T-helper 9 cell (primary cell): ENCODE measurements around the gene PEX11G.

ENCODE experiments used
- DNase-seq: peaks from one replicate; pipeline ENCODE4 v3.0.0-alpha.2; 2020
- total RNA-seq, 2 donors: gene quantifications; one replicate each; lab custom pipeline; 2026; lab: John Stamatoyannopoulos, UW

Gene PEX11G
- 0.28 to 0.97 reads per million in 2 donors for total RNA-seq

GRCh38 chr19:7488736-7489353, at the start of gene PEX11G:
Gene PEX11G, minus strand, starts transcription at chr19:7489035. Its CDS starts 25 bp downstream, at chr19:7489010.
- peak; percentile 88 for DNase-seq

GRCh38 chr19:7535998-7536695, 47.3 kb upstream of the PEX11G start:
- no peak for DNase-seq

DNA sequence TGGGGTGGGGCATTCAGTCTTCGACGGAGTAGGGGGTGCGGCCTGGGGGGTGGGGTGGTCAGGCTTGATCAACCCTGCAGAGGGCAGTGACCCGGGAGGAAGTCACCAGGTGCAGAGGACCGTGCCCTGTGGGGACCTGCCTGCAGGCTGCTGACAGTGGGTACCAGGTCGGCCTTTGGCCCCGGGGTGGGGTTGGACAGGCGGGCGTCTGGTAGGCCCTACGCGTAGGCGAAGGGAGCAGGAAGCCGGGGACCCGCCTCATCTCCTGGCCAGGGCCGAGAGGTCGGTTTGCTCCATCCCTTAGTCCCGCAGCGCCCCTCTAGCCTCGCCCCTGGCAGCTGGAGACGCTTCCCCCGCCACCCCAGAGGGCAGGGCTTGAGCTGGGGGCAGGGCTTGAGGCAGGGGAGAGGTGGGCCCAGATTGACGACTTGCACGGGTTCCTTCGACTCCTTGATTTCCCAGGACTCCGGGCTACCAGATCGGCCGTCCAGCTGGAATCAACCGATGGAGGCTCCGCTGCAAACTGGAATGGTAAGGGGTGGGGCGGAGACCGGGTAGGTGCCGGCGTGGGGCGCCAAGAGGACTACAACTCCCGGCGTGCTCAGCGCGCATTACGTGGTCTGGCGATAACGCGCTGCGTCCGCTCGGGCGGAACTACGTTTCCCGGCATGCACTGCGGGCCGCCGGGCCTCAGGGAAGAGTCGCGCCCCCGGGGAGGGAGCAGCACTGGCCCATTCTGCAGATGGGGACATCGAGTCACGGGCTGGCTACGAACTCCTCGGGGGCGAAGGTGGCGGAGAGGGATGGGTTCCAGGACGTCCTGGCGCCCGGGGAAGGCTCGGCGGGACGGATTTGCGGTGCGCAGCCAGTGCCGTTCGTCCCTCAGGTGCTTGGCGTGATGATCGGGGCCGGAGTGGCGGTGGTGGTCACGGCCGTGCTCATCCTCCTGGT, 46.5 kb upstream of the PEX11G start, which contains the start of gene PNPLA6:
TSS of gene PNPLA6 (plus strand) at position 671 of the 951 bp plus-strand sequence. CDS start at position 743, 72 bp downstream.
- DNase-seq, result peak; percentile 93

- DNase-seq, result peak; percentile 25
These were observed 45.8 kb upstream of the PEX11G start for GRCh38 chr19:7534531-7535046.

GRCh38 chr19:7533925-7534480, 45.2 kb upstream of the PEX11G start:
- peak; percentile 83 for DNase-seq

GRCh38 chr19:7533281-7533885, 44.5 kb upstream of the PEX11G start:
- DNase-seq, result no peak

DNA sequence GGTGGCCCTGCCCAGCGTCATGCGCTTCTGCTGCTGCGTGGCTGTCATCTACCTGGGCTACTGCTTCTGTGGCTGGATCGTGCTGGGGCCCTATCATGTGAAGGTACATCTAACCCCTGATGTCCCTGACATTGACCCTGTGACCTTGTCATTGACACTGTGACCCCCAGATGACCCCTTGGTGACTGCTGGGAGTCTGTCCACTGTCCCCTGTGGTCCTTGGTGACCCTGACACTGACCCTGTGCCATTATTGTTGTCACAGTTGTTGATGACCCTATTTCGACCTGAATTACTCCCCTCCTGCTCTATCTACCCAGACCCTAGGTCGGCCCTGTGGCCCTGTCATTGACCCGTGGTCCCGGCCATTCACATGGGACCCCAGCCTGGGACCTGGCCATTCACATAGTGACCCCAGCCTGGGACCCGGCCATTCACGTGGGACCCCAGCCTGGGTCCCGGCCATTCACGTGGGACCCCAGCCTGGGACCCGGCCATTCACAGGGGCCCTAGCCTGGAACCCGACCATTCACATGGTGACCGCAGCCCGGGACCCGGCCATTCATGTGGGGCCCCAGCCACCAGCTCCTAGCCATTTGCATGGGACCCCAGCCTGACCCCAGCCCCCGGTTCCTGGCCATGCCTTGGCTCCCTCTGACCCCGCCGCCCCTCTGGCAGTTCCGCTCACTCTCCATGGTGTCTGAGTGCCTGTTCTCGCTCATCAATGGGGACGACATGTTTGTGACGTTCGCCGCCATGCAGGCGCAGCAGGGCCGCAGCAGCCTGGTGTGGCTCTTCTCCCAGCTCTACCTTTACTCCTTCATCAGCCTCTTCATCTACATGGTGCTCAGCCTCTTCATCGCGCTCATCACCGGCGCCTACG, 41.0 kb upstream of the PEX11G start:
- DNase-seq, result no peak

- DNase-seq, result no peak
These were observed 40.4 kb upstream of the PEX11G start for GRCh38 chr19:7529246-7529600.

DNA sequence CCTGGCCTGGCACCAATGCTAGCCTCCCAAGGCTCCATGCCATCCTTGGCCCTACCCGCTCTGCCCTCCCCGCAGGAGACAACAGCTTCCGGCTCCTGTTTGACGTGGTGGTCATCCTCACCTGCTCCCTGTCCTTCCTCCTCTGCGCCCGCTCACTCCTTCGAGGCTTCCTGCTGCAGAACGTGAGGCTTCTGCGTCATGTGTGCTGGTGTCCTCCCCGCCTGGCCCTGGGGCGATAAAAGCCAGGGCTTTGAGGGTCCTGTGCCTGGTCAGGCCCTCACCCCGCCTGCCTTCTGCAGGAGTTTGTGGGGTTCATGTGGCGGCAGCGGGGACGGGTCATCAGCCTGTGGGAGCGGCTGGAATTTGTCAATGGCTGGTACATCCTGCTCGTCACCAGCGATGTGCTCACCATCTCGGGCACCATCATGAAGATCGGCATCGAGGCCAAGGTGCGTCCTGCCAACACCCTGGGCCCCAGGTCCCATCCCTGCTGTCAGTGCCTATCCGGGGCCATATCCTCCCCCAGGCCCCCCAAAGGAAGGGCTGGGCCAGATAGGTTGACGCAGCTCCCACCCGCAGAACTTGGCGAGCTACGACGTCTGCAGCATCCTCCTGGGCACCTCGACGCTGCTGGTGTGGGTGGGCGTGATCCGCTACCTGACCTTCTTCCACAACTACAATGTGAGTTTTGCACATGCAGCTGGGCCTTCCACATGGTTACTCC, 39.8 kb upstream of the PEX11G start:
- no peak for DNase-seq

DNA sequence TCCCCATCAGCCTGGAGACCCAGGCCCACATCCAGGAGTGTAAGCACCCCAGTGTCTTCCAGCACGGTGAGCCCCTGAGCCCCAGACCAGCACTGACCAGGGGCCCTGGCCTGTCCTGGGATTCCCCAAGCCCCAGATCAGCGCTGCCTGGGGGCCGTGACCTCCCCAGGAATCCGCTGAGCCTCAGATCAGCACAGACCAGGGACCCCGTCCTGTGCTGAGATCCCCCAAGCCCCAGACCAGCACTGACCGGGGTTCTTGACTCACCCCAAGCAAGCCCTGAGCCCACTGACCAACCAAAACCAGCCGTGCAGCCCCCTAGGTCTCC, 39.3 kb upstream of the PEX11G start:
- no peak for DNase-seq

DNA sequence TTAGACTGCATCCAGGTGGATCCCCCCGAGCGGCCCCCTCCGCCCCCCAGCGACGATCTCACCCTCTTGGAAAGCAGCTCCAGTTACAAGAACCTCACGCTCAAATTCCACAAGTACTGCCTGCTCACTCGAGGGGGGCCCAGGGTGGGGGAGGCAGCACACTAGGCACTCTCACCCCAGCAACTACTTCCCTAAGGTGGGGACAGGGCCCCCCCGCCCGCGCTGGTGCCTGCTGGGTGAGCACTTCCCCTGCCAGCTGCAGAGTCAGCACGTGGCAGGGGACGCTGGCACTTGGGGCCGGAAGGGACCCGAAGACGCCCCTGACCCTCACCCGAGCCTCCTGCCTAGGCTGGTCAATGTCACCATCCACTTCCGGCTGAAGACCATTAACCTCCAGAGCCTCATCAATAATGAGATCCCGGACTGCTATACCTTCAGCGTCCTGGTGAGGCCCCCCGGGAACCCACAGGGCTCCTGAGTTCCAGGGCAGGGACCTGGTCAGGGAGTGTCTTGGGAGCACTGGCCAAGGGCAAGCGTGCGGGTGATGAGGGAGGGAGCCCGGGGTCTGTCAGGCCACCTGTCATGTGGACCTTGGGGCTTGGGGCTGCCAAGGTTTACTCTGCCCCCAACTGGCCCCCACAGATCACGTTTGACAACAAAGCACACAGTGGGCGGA, 38.8 kb upstream of the PEX11G start:
- DNase-seq, result no peak

DNA sequence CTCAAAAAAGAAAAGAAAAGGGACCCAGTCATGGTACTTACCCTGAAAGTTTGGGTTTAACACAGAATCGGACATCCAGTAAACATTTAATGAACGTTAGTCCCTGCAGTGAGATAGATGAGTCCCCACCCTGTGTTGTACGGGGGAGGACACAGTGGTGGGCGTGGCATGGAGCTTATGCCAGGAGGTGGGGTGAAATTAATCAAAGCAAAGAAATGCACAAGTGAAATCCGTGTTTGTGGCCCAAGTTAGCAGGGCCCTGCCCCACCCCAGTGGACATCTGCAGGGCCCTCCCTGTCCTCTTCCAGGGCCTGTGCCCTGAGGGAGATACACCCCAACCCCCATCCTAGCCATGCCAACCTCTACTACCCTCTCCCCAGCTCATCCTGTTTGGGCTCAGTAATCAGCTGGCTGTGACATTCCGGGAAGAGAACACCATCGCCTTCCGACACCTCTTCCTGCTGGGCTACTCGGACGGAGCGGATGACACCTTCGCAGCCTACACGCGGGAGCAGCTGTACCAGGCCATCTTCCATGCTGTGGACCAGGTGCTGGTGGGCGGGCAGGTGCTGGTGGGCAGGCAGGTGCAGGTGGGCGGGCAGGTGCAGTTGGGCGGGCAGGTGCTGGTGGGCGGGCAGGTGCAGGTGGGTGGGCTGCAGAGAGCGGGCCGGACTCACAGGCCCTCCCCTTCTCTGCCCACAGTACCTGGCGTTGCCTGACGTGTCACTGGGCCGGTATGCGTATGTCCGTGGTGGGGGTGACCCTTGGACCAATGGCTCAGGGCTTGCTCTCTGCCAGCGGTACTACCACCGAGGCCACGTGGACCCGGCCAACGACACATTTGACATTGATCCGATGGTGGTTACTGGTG, 37.5 kb upstream of the PEX11G start:
- DNase-seq, result no peak

GRCh38 chr19:7524992-7525739, 36.3 kb upstream of the PEX11G start:
- DNase-seq, result no peak

- DNase-seq, result no peak
These were observed 35.7 kb upstream of the PEX11G start for GRCh38 chr19:7524523-7524922.

GRCh38 chr19:7522923-7523667, 34.3 kb upstream of the PEX11G start:
- no peak for DNase-seq

- DNase-seq, result peak; percentile 99
These were observed 33.5 kb upstream of the PEX11G start, which contains the start of gene MCOLN1 for GRCh38 chr19:7522072-7522922. Gene MCOLN1, plus strand, starts transcription at chr19:7522624. Its CDS starts 127 bp downstream, at chr19:7522751.
